GM18951 (cell line): ENCODE measurements around the gene ADAM11.

Source experiments
- POLR2A ChIP-seq: IDR thresholded peaks from 4 replicates; pipeline ENCODE4 v1.6.1; 2011; ENCODE audit warnings: mild to moderate bottlenecking; ENCODE audit not compliant: insufficient read length, insufficient read depth; ENCODE audit errors: extremely low read depth
- in situ Hi-C: fragments of 300-500 bp; cut with MboI; formaldehyde crosslinking; loops from one replicate; pipeline ENCODE4 v1.12.0; 2022; ENCODE audit warnings: low sequenced_read_pairs, mixed read lengths, inconsistent platforms; ENCODE audit not compliant: unreplicated experiment

Gene ADAM11

DNA sequence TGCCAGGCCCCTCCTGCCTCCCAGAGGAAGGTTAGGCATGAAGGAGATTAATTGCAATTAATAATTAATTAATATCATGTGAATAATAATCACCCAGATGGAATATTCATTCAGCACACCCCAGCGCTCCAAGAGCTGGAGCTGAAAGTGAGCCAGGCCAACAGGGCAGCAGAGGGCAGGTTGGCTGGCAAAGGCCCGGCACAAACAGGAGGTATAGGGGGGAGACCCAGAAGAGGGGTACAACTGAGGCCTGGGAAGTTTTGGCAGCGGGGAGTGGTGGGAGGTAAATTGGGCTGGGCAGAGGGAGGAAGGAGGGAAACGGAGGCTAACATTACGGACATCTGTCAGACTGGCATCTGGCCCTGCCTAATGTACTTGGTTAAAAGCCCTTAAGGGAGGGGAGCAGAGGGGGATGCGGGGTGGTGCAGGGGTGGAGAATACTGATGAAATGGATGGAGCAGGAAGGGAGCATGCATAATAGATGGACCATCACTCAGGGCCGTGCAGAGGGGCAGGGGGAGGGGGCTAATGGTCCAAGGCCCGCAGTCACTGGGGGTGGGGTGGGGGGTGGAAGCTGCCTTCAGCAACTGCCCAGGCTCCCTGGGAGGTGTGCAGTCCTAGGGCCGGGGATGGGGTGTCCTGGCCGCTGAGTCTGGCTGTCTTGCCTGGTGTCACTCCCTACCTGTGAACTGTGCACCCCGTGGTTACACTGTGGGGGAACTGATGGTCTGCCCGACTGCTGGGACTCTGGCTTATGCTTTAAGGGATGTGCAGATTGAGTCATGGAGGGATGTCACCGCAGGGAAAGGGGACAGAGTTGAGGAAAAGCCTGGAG is 1.9 kb downstream of the ADAM11 start:
- TF ChIP-seq POLR2A: no peak
- in situ Hi-C loops: no loop called here

DNA sequence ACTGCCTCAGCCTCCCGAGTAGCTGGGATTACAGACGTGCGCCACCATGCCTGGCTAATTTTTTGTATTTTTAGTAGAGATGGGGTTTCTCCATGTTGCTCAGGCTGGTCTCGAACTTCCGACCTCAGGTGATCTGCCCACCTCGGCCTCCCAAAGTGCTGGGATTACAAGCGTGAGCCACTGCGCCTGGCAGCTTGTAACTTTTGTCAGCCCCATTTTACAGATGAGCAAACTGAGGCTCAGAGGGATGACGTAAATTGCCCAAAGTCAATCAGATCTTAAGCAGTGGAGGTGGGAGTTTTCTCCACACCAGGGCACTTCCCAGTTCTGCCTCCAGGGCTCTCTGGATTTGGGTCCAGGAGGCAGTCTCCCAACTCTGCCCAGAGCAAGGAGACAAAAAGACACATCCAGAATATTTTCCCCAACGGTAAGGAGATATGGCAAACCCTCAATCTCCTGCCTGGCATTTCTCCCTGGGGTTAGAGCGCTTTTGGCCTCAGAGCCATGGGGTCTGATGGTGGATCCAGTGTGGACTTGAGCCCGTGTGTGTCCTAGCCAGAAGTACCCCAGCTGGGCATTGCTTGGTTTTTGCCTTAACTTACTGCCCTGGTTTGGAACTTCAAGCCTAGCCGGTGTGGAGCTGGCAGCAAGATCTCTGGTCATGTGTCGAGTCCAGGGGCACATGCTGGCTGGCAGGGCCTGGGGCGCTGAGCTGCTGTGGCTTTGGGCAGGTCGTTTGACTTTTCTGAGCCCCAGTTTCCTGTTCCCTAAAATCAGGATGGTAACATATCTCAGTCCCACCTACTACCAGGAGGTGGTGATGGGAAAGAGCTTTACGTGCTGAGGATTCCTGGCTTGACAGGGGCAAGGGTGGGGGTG is 3.4 kb downstream of the ADAM11 start:
- no peak for TF ChIP-seq POLR2A
- in situ Hi-C loops: no loop called here

DNA sequence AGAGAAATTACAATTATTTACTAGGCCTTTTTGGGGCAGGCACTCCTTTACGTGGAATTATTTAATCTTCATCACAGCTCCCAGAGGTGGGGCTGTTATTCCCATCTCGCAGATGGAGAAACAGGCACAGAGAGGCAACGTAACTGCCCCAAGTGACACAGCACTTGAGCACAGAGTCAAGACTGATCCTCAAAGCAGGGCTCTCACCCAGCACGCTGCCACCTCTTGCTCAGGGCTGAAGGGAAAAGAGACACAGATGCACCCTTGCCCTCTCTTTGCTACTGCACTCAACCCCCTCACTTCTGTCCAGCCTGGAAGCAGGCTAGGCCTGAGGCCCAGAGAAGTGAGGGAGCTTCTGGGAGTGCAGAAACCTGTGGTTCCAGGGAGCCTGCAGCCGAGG is 4.4 kb downstream of the ADAM11 start:
- in situ Hi-C loops: no loop called here
- no peak for TF ChIP-seq POLR2A

DNA sequence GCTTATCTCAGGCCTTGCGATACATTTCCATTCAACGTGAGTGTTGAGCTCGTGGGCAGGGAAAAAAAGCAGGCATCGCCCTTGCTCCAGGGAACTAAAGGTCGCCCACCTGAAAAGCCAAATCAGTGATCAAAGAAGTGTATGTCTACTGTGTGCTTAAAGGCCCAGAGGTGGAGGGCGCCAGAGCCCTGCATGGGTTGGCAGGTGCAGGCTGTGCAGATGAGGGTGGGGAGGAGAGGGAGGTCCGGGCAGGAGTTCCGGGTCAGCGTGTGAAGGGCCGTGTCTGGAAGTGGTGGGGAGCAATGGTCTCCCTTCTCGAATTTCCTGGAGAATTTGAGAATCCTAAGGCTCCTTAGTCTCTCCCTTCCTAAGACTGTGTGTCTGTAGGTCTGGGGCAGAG is 7.2 kb downstream of the ADAM11 start:
- in situ Hi-C loops: no loop called here
- no peak for TF ChIP-seq POLR2A

DNA sequence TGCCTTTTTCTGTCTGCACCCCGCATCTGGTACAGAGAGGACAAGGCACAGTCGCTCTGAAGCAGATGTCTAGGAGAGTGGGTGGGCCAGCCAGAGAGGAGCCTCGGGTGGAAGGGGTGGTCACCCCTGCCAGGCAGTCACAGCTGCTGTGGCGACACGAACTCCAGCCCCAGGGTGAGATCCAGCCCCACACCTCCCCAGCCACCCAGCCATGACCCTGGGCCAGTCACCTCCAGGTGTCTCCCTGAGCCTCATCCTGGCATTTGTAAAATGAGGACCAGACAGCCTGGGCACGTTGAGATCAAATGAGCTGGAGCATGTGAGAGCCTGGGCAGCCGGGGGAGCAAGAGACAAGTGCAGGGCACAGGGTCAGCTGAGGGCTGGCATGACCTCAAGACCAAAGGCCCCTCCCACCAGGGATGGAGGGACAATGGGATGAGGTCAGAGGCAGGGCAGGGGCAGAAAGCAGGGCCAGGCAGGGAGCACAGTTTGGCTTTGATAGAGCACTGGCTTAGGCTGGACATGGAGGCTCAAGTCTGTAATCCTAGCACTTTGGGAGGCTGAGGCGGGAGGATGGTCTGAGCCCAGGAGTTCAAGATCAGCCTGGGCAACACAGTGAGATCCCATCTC is 7.7 kb downstream of the ADAM11 start:
- in situ Hi-C loops: no loop called here
- TF ChIP-seq POLR2A: no peak

DNA sequence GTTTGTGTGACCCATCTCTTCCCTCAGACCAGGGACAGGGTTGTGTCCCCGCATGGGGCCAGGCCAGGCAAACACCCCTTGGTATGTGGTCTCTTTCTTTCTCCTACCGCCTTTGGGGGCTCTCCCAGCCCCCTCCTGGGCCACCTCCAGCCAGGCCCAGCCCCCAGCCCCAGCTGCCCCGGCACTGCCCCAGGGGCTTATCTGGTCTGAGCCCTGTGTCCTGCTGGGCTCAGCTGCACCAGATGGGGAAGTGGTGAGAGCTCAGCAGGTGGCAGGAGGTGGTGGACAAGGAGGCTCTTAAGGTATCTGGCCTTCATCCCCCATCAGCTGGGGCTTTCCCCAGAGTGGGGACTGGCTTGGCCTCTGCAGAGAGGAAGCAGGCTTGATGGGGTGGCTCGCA is 8.7 kb downstream of the ADAM11 start:
- no peak for TF ChIP-seq POLR2A
- in situ Hi-C loops: no loop called here

DNA sequence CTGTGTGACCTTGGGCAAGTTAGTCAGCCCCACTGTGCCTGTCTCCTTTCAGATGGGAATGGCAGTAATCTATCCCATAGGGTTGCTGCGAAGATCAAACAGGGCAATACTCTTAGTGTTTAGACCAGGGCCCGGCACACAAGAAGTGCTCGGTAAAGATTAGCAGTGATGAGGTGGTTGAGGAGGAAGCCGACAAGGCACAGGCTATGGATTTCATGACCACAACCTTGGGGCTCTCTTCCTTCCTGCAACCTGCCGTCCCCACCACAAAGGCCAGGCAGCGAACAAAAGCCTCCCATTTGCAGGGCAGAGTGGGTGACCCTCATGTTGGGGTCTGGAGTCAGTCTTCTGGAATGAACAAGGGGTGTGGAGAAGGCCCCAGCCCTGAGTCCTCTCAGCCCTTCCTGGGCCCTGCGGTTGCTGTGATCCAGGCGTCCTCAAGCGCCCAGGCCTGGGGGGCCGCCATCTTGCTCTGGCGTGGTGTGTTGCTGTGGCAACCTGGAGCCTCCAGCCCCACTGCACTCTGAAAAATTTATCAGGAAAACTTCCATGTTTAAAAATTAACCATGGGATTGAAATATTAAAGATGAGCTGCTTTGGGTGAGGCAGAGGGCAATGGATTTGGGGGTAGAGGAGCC is 9.8 kb downstream of the ADAM11 start:
- in situ Hi-C loops: no loop called here
- no peak for TF ChIP-seq POLR2A

DNA sequence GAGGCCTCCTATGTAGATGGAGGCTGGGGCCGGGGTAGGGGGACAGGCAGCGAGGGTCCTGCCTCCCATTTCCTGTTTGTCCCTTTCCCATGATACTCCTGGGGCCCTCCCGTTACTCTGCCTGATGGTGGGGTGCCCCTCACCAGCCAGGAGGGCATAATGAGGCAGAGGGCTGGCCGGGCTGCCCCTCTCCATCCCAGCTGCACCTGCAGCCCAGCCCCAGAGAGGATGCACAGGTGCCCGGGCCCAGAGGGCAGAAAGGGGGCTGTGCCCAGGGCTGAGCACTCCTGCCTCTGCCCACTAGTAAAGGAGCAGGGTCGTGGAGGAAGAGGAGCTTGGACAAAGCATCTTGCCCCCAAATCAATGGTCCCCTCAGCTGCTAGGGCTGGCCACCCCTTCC is 10.4 kb downstream of the ADAM11 start:
- no peak for TF ChIP-seq POLR2A

DNA sequence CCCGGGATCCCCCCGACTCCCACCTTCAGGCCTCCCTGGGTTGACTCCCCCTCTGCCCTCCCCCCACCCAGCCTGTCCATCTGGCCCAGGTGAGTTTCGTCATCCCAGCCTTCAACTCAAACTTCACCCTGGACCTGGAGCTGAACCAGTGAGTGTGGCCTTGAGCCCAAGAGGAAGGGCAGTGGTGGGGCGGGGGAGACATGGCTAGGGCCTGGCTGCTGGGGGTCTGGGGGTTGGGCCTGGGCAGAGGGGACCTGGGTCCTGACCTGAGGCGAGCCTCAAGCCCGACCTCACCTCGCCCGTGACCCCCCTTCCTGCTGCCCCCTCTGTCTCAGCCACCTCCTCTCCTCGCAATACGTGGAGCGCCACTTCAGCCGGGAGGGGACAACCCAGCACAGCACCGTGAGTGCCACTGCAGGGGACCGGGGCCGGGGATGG is 10.9 kb downstream of the ADAM11 start:
- in situ Hi-C loops: loop anchor here (5.0 kb wide), 1 partner anchor 93 kb away; no protein-coding TSS in a partner anchor
- no peak for TF ChIP-seq POLR2A

More for the DNA sequence above, 10.4 kb downstream of the ADAM11 start:
- in situ Hi-C loops: no loop called here

DNA sequence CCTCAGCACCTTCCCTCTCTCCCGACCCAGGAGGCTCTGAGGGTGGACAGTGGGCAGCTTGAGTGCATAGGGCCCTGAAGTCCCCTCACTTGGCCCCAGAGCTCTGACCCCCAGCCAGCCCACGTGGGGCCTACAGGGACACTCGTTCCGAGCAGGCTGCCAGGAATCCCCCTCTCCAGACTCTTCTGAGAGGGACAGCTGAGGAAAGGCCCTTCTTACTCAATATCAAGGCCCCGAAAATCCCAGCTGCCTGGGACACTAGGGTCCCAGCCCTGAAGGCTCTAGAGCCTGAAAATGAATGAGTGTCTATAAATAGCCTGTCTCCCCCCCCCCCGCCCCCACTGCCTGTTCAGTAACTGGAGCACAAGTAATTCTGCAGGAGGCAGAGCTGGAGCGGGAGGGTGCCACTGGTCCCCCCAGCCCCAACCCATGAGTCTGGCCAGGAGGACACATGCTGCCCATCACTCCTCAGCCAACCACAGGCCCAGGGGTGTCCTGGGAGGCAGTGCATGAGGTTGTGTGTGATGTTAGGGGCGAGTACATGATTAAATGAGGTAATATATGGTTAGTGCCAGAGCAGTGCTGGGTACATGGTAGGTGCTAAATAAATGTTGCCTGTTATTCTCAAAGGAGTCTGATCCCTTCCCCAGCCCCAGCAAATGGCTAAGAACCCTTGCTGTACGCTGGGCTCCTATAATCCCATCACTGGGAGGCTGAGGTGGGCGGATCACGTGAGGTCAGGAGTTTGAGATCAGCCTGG is 11.6 kb downstream of the ADAM11 start:
- TF ChIP-seq POLR2A: no peak
- in situ Hi-C loops: loop anchor here (5.0 kb wide), 1 partner anchor 92 kb away; no protein-coding TSS in a partner anchor

DNA sequence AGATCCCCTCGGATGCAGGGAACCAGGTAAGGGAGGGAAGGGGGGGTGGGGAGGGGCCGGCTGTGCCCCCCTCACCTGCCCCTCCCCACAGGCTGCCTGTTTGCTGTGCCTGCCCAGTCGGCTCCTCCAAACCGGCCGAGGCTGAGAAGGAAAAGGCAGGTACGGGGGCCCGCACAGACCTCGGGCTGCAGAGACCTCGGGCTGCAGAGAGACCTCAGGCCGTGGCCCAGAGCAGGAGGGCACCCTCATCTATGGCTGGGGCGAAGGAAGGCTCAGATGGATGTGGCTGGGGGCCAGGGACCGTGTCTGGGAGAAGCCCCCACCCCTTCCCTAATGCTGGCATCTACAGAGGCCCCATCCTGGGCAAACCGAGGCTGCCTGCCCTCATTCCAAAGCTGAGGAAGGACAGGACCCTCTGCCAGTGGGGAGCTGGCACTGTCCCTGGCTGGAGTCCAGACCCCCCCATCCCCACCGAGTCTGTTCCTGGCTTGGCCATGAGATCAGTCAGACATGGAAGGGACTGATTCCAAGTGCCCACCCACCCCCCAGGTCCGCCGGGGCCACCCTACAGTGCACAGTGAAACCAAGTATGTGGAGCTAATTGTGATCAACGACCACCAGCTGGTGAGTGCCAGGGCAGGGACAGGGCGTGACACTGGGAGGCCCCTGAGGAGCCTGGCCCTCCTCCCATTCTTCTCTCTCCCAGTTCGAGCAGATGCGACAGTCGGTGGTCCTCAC is 13.7 kb downstream of the ADAM11 start:
- in situ Hi-C loops: loop anchor here (5.0 kb wide), 1 partner anchor 90 kb away; no protein-coding TSS in a partner anchor
- no peak for TF ChIP-seq POLR2A
